ENCODE measurements around the gene TADA2A.

DNA sequence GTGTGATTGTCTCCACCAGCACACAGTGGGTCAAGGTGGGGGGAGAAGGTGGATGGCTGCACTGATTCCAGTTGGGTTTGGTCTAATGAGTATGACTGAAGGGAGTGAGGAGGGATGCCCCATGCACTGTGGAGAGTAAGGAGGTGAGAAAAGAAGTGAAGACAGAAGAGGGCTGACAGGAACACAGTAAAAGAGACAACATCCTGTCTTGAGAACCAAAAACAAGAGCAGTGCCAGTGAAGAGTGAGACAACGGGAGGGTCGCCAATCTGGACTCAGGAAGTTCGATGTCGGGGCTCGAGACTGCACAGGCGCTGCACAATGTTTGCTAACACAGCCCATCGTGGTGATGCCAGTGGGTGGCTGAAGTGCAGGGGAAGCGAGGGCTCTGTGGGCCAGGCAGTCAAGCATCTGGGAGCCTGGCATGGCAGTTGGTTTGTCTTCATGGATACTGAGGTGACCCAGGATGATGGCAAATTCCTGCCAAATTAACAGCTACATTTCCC is 117.1 kb downstream of the TADA2A start:
- no peak for TF ChIP-seq EZH2 (IDR thresholded peaks at IDR 0.05; ENCODE audit: low read length)
- TF ChIP-seq CTCF (optimal IDR thresholded peaks at IDR 0.05 in 1 of 3, IDR thresholded peaks at IDR 0.05 in 1 of 3, conservative IDR thresholded peaks at IDR 0.05 in 1 of 3; ENCODE audit: extremely low read depth in 1 of 3, insufficient read depth in 2 of 3, low read length in 3 of 3) = no peak

Data from keratinocyte (primary cell).